ENCODE measurements around the gene GNB2. TPM values are rescaled to one million over a fixed set of nuclear protein-coding genes. Genes with fewer than 3 reads are reported as not detected.
A peak's percentile ranks its signal among the peaks of the same experiment; 100 is the strongest.

The GNB2 gene
- total and polyA plus RNA-seq, 4 experiments from 2014 or later: 48.3 to 144 (median 99.2) TPM

DNA sequence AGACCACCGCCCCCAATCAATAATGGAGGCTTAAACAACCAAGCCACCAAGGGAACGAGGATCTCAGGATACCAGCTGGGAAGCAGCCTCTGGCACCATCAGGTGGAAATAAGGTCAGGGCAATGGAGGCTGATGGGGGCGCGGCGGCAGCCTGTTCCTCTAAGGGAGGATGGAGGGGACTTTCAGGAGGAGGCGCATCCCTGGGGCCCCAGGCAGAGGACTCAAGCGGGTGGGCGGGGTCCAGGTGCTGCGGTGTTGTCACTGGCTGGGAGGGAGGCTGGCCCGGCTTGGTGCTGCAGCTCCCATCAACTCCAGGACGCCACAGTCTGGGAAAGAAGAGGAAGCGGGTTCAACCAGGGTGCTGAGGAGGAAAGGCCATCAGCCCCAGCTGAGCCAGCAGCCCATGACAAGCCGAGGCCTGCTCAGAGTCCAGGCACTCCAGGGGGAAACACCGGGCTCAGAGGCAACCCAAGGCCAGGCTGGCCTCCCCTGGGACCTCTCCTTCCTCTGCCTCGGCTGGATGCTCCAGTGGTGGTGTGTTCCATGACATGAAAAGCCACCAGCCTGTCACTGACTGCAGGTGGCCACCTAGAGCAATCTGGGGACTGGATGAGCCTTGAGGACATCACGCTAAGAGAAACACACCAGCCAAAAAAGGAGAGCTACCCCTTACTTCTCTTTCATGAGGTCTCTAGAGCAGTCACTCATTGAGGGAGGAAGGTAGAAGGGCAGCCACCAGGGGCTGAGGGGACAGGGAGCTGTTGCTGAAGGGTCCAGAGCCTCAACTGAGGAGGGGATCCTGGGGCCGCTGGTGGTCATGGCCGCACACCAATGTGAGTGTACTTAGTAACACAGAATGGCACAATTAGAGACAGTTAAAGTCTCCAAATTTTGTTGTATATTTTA, 15.9 kb downstream of the GNB2 start:
- H3K9me3 Mint-ChIP-seq: no peaks in the 10 kb centered on the region
- H3K27ac ChIP-seq (ENCODE audit: low read depth, low read length): no peak overlapping the region
- peaks cover 43% of the 10 kb centered on the region for H3K36me3 ChIP-seq (ENCODE audit: insufficient read depth, low read length)
- DNase-seq: no peak
- H3K4me3 ChIP-seq (ENCODE audit: low read length in 2 of 2): no peak overlapping the region
- H3K36me3 Mint-ChIP-seq: peaks cover 9 to 24% of the 10 kb centered on the region in 2 donors
- intact Hi-C loops (cut with micrococcal nuclease): loop anchor here (5.0 kb wide), 1 partner anchor 163 kb away; the partner anchor contains the start of gene SLC12A9
- H3K27me3 Mint-ChIP-seq: no peaks in the 10 kb centered on the region
- peaks cover 19 to 39% (median 30%) of the 10 kb centered on the region in 4 donors for H3K4me1 Mint-ChIP-seq
- peak overlapping the region in 1 of 8 donors; percentile 39 for H3K4me3 Mint-ChIP-seq
- H3K27ac Mint-ChIP-seq: peak overlapping the region in 1 of 7 donors; percentile 80
- H3K9me3 ChIP-seq (ENCODE audit: control insufficient read depth in 1 of 2, low read length in 2 of 2): no peaks in the 10 kb centered on the region
- CTCF ChIA-PET (ENCODE audit: partially characterized antibody): interaction anchor here (0.9 to 5.7 kb wide), 10 partner anchors 9 to 124 kb away, joined by 3 to 88 read pairs (median 16); partner anchors contain the start of gene POP7
- no peaks in the 10 kb centered on the region for H3K27me3 ChIP-seq (ENCODE audit: insufficient read depth, low read length)
- H3K4me1 ChIP-seq (ENCODE audit: insufficient read depth, low read length): peaks cover 35% of the 10 kb centered on the region
- POLR2A ChIA-PET (ENCODE audit: partially characterized antibody): interaction anchor here (0.7 to 7.0 kb wide), 10 partner anchors 9 to 211 kb away, joined by 3 to 53 read pairs (median 6); partner anchors contain the start of genes FBXO24, LRCH4, MOSPD3 and SLC12A9

DNA sequence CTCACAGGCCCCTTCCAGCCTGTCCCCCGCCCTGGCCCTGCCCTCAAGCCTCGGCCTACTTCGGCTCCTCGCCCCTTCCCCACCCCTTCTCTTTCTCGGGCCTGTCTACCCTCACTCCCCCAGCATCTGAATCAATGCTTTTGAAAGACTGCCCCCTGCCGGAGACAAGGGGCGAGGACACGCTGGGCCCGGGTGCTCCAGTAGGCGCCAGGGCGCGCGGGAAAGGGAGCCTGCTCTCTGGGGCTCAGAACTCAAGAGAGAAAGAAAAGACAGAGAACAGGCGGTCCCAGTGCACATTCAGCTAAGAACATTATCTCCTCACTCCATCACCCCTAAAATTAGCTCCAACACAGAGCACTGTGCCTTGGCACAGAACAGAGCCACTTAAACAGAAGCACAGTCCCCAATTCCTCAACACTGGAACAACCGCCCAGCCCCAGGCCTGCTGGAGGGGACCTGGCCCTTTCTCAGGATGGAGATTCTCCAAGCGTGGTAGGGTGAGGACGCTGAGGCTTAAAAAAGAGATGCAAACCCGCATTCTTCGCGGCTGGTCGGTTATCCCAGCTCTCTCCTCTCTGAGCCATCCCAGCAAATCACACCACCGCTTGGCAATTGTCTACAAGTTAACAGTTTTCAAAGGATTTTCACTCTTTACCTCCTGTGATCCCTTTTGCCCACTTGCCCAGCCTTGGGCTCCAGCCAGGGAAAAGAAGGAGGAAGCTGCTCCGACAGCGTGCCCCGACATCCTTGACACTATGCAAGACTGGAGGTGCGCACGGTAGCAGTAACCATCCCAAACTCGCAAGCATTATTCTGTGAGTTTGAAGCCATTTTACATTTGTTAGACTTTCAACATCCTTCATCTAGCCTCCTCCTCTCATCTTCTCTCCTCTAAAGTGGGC, 18.4 kb downstream of the GNB2 start:
- intact Hi-C loops (cut with micrococcal nuclease): loop anchor here (1.0 to 5.0 kb wide), 6 partner anchors 19 to 160 kb away; partner anchors contain the start of genes GNB2 and SLC12A9
- CTCF ChIA-PET (ENCODE audit: partially characterized antibody): interaction anchor here (0.7 to 5.7 kb wide), 41 partner anchors 9 to 260 kb away, joined by 3 to 88 read pairs (median 5); partner anchors contain the start of genes FBXO24, GNB2, LRCH4 and MOSPD3
- H3K27ac ChIP-seq (ENCODE audit: low read depth, low read length): no peak overlapping the region
- no peaks in the 10 kb centered on the region for H3K9me3 ChIP-seq (ENCODE audit: control insufficient read depth in 1 of 2, low read length in 2 of 2)
- DNase-seq: peak; percentile 73 to 80 (median 78)
- H3K27ac Mint-ChIP-seq: peak overlapping the region; percentile 36 to 93 (median 79)
- H3K9me3 Mint-ChIP-seq: no peaks in the 10 kb centered on the region
- peaks cover 23 to 51% (median 36%) of the 10 kb centered on the region in 4 donors for H3K4me1 Mint-ChIP-seq
- H3K36me3 ChIP-seq (ENCODE audit: insufficient read depth, low read length): peaks cover 24% of the 10 kb centered on the region
- H3K4me3 Mint-ChIP-seq: peak overlapping the region; percentile 88 to 96 (median 92)
- peaks cover 5 to 10% of the 10 kb centered on the region in 2 donors for H3K36me3 Mint-ChIP-seq
- H3K27me3 ChIP-seq (ENCODE audit: insufficient read depth, low read length): no peaks in the 10 kb centered on the region
- H3K4me1 ChIP-seq (ENCODE audit: insufficient read depth, low read length): peaks cover 40% of the 10 kb centered on the region
- H3K27me3 Mint-ChIP-seq: no peaks in the 10 kb centered on the region
- POLR2A ChIA-PET (ENCODE audit: partially characterized antibody): interaction anchor here (0.6 to 7.0 kb wide), 12 partner anchors 10 to 127 kb away, joined by 3 to 53 read pairs (median 6); partner anchors contain the start of genes FBXO24, GNB2, LRCH4 and POP7
- peak overlapping the region in 1 of 2 donors; percentile 7 for H3K4me3 ChIP-seq (ENCODE audit: low read length in 2 of 2)

DNA sequence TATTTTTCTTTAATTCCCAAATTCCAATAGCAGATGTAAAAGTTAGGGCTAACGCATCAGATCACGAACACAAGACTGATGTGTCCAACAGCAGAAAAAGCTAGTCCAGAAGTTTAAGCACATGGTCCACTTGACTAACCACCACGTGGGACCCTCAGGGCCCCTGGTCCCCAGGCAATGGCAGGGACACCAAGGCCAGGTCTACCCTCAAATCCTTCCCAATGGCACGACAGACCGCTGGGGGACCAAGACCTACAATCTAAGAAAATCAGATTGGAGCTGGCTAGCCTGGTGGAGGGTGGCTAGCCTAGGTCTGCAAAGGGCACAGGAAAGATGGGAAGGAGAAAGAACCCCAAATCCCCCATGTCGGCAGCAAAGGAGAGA, 19.0 kb downstream of the GNB2 start:
- Histone ChIP-seq H3K9me3 (ENCODE audit: control insufficient read depth in 1 of 2, low read length in 2 of 2) (no peaks in the 10 kb centered on the region), H3K4me1 (ENCODE audit: insufficient read depth, low read length) (peaks cover 40% of the 10 kb centered on the region), H3K4me3 (ENCODE audit: low read length in 2 of 2) (peak overlapping the region in 1 of 2 donors; percentile 7), H3K36me3 (ENCODE audit: insufficient read depth, low read length) (peaks cover 18% of the 10 kb centered on the region), H3K27me3 (ENCODE audit: insufficient read depth, low read length) (no peaks in the 10 kb centered on the region), H3K27ac (ENCODE audit: low read depth, low read length) (no peak overlapping the region)
- no peak for DNase-seq
- ChIA-PET POLR2A (ENCODE audit: partially characterized antibody) (interaction anchor here (0.7 to 7.0 kb wide), 16 partner anchors 8 to 264 kb away, joined by 3 to 53 read pairs (median 6); partner anchors contain the start of genes FBXO24, GNB2, LRCH4 and MOSPD3), CTCF (ENCODE audit: partially characterized antibody) (interaction anchor here (0.8 to 5.7 kb wide), 25 partner anchors 8 to 285 kb away, joined by 3 to 88 read pairs (median 10); partner anchors contain the start of genes FBXO24, LRCH4, MOSPD3 and PCOLCE)
- Mint-ChIP-seq H3K27me3 (no peaks in the 10 kb centered on the region), H3K9me3 (no peaks in the 10 kb centered on the region), H3K27ac (peak overlapping the region; percentile 70 to 93 (median 92)), H3K4me3 (peak overlapping the region; percentile 88 to 96 (median 92)), H3K36me3 (peaks cover 5 to 10% of the 10 kb centered on the region in 2 donors), H3K4me1 (peaks cover 23 to 51% (median 36%) of the 10 kb centered on the region in 4 donors)
- intact Hi-C loops (cut with micrococcal nuclease): loop anchor here (5.0 kb wide), 1 partner anchor 160 kb away; the partner anchor contains the start of gene SLC12A9

DNA sequence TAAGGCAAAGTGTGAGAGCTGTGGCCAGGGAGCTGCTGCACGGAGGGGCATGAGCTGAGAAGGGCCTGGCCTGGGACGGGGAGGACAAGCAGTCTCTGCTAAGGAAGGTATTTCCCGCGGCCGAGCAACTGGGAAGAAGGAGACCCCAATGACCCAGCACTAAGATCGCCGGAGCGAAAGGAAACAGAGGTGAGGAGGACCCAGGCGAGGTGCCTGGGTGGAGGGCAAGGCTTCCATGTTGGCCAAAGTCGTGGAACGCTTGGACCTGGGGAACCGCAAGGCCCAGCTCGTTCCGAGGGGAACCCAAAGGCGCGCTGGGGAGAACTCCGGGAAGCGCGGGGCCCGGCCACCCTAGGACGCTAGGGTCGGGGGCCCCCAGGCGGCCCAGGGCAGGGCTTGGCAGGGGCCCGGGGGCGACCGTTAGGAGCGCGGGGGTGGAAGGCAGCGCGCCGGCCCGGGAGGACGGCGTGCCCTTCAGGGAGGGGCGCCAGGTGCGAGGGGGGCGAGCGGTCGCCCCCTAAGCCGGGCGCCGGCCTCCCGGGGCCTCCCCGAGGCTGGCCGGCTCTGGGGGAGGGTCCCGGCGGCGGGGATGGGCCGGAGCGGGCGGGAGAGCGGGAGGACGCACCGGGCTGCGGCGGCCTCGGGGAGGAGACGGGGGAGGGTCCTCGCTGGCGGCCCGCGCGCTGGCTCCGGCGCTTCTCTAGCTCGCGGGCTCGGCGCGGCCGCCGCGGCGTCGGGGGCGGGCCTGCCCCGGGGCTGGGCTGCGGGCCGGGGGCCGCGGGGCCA, 20.0 kb downstream of the GNB2 start:
- Histone ChIP-seq H3K27me3 (ENCODE audit: insufficient read depth, low read length) (no peaks in the 10 kb centered on the region), H3K9me3 (ENCODE audit: control insufficient read depth in 1 of 2, low read length in 2 of 2) (no peaks in the 10 kb centered on the region), H3K36me3 (ENCODE audit: insufficient read depth, low read length) (peaks cover 9% of the 10 kb centered on the region), H3K4me1 (ENCODE audit: insufficient read depth, low read length) (peaks cover 40% of the 10 kb centered on the region), H3K27ac (ENCODE audit: low read depth, low read length) (peak overlapping the region; percentile 51), H3K4me3 (ENCODE audit: low read length in 2 of 2) (peak overlapping the region; percentile 46 to 53)
- Mint-ChIP-seq H3K27ac (peak overlapping the region; percentile 87 to 98 (median 92)), H3K27me3 (no peaks in the 10 kb centered on the region), H3K9me3 (no peaks in the 10 kb centered on the region), H3K4me3 (peak overlapping the region; percentile 88 to 96 (median 92)), H3K4me1 (peaks cover 23 to 51% (median 35%) of the 10 kb centered on the region in 4 donors), H3K36me3 (peaks cover 5 to 8% of the 10 kb centered on the region in 2 donors)
- intact Hi-C loops (cut with micrococcal nuclease): loop anchor here (1.0 to 5.0 kb wide), 3 partner anchors 12 to 211 kb away; partner anchors contain the start of genes NYAP1 and SLC12A9
- no peak for DNase-seq
- ChIA-PET CTCF (ENCODE audit: partially characterized antibody) (interaction anchor here (0.7 to 5.7 kb wide), 25 partner anchors 7 to 286 kb away, joined by 3 to 88 read pairs (median 12); partner anchors contain the start of genes FBXO24, LRCH4, MOSPD3 and PCOLCE), POLR2A (ENCODE audit: partially characterized antibody) (interaction anchor here (0.6 to 7.0 kb wide), 16 partner anchors 9 to 265 kb away, joined by 3 to 53 read pairs (median 6); partner anchors contain the start of genes FBXO24, LRCH4, MOSPD3 and POP7)

DNA sequence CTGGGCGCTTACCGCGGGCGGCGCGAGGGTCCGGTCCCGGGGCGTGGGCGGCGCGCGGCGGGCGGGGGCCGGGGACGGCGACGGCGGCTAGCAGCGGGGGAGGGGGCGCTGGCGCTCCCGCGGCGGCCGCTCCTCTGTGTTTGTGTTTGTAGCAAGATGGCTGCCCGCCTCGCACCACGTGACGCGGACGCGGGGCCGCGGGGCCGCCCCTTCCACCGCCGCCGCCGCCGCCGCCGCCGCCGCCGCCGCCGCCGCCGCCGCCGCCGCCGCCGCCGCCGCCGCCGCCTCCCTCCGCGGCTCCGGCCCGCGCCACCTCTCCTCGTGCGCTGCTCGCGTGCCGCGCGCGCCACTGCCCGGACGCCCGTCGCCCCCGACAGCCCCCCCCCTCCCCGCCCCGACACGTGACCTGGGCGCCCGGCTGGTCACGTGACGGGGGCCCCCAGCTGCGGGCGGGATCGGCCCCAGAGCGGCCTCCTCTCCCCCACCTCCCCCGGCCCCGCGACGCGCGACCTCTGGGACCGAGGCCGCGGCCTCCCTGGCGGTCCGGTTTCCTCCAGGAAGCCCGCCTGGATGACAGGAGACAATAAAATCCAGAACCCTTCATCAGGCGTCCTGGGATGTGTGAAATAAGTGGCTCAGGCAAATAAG, 20.7 kb downstream of the GNB2 start, which contains the start of gene GIGYF1:
GIGYF1 (minus strand) TSS at position 153 of the 648 bp plus-strand sequence. CDS start 6,012 bp downstream, outside the sequence.
- peak within 1 kb of the TSS; percentile 46 to 53 for H3K4me3 ChIP-seq (ENCODE audit: low read length in 2 of 2)

More for the DNA sequence above, 20.7 kb downstream of the GNB2 start, which contains the start of gene GIGYF1:
- no peaks in the 10 kb centered on the region for H3K27me3 Mint-ChIP-seq
- no peaks in the 10 kb centered on the region for H3K9me3 Mint-ChIP-seq
- peaks cover 1% of the 10 kb centered on the region for H3K36me3 ChIP-seq (ENCODE audit: insufficient read depth, low read length)
- no peaks in the 10 kb centered on the region for H3K27me3 ChIP-seq (ENCODE audit: insufficient read depth, low read length)
- peak within 1 kb of the TSS; percentile 87 to 98 (median 92) for H3K27ac Mint-ChIP-seq
- no peaks in the 10 kb centered on the region for H3K9me3 ChIP-seq (ENCODE audit: control insufficient read depth in 1 of 2, low read length in 2 of 2)
- ChIA-PET POLR2A (ENCODE audit: partially characterized antibody) (interaction anchor here (0.6 to 7.0 kb wide), 9 partner anchors 11 to 216 kb away, joined by 4 to 53 read pairs (median 40); partner anchors contain the start of genes FBXO24, LRCH4, MOSPD3 and POP7), CTCF (ENCODE audit: partially characterized antibody) (interaction anchor here (3.5 to 5.2 kb wide), 2 partner anchors 11 to 129 kb away, joined by 39 to 81 read pairs; partner anchors contain the start of gene POP7)
- intact Hi-C loops (cut with micrococcal nuclease): loop anchor here (1.0 to 5.0 kb wide), 3 partner anchors 11 to 211 kb away; partner anchors contain the start of genes NYAP1 and SLC12A9
- DNase-seq: peak; percentile 63 to 78 (median 71)
- peak within 1 kb of the TSS; percentile 51 for H3K27ac ChIP-seq (ENCODE audit: low read depth, low read length)
- H3K36me3 Mint-ChIP-seq: peaks cover 4 to 5% of the 10 kb centered on the region in 2 donors
- peaks cover 21 to 44% (median 30%) of the 10 kb centered on the region in 4 donors for H3K4me1 Mint-ChIP-seq
- H3K4me1 ChIP-seq (ENCODE audit: insufficient read depth, low read length): peaks cover 40% of the 10 kb centered on the region
- H3K4me3 Mint-ChIP-seq: peak within 1 kb of the TSS; percentile 88 to 96 (median 92)
